Natural killer cell treated with Interleukin-12 subunit alpha and Interleukin-12 subunit beta and Interleukin-15 and Interleukin-18, amount 100 ng/mL, for 72 hours (primary cell): Measurements from ENCODE around the gene TNK2. TPM values are rescaled to one million over a fixed set of nuclear protein-coding genes. Genes with fewer than 3 reads are reported as not detected.
"Not testable (repeated sequence)": the region's sequence is repeated elsewhere in the genome, so short reads cannot be mapped to it uniquely, and the experiment has no call there.

Experiments used
- ATAC-seq, 2 donors: fragments of 150-1000 bp; cut with Tn5 transposase in 1 of 2; sonication (Bioruptor Pico), chemical (Tn5 transposase) in 1 of 2; 2 replicates each; pipeline ENCODE4 v1.10.0; 2021
- DNase-seq: peaks from one replicate; pipeline ENCODE4 v3.0.0; 2022; ENCODE audit warnings: low spot score
- H3K27ac Mint-ChIP-seq, 2 donors: 1 replicate in 1 of 2; 2 replicates in 1 of 2; pipeline ENCODE4 v1.8.0; 2022; ENCODE audit warnings: mixed read lengths in 2 of 2, mild to moderate bottlenecking in 1 of 2, moderate library complexity in 1 of 2
- H3K27me3 Mint-ChIP-seq, 2 donors: 1 replicate in 1 of 2; 2 replicates in 1 of 2; pipeline ENCODE4 v1.8.0; 2022; ENCODE audit warnings: mixed read lengths in 2 of 2
- H3K36me3 Mint-ChIP-seq: one replicate; pipeline ENCODE4 v1.8.0; 2022; ENCODE audit warnings: mixed read lengths
- H3K4me1 Mint-ChIP-seq, 2 donors: 1 replicate in 1 of 2; 2 replicates in 1 of 2; pipeline ENCODE4 v1.8.0; 2022; ENCODE audit warnings: low read depth in 2 of 2, mixed read lengths in 2 of 2, mild to moderate bottlenecking in 1 of 2
- H3K4me3 Mint-ChIP-seq: one replicate; pipeline ENCODE4 v1.8.0; 2022; ENCODE audit warnings: mixed read lengths
- H3K9me3 Mint-ChIP-seq: 2 replicates; pipeline ENCODE4 v1.8.0; 2022; ENCODE audit warnings: mixed read lengths
- total RNA-seq, 2 donors: library from RNA; stranded (reverse); gene quantifications; one replicate each; pipeline ENCODE4 v1.2.3, GENCODE V29; 2022

TNK2 gene
- total RNA-seq, 2 donors from 2014 or later: 63.5 to 116 TPM

DNA sequence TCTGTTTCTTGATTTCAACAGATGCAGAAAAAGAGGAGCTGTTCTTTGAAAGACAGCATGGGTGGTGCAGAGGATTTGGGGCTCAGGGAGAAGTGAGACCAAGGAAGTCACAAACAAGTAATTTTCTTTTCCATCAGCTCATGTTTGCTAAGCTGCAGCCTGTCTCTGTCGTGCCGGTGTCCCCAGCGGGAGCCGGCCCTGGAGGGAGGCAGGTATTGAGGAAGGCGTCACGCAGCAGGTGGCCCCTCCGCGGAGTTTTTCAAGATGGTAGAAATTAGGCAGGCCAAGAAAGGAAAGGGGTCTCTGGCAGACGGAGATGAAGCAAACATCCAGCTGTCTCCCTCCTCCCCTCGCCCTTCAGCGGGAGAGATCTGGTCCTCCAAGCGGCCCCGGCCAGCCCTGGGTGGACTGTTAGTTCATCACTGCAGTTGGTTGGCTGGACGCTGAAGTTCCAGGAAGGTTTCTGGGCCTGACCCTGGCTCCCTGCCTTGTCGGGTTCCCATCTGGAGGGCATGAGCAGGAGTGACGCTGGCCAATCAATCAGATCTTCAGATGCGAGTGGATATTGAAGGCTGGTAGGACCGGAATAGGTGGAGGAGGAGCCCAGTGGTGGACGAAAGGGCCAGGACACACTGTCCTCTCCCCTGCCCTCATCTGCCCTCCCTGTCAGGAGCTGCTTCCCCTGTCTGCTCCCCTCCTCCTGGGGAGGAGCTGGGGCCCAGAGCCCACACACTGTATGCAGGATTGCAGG is 68.9 kb downstream of the TNK2 start:
- Mint-ChIP-seq H3K4me1 (no peaks in the 10 kb centered on the region), H3K9me3 (no peaks in the 10 kb centered on the region), H3K27me3 (peaks cover 0 to 9% of the 10 kb centered on the region in 2 donors), H3K4me3 (no peak overlapping the region), H3K27ac (peak overlapping the region in 1 of 2 donors; percentile 39), H3K36me3 (no peaks in the 10 kb centered on the region)
- no peak for ATAC-seq
- no peak for DNase-seq

DNA sequence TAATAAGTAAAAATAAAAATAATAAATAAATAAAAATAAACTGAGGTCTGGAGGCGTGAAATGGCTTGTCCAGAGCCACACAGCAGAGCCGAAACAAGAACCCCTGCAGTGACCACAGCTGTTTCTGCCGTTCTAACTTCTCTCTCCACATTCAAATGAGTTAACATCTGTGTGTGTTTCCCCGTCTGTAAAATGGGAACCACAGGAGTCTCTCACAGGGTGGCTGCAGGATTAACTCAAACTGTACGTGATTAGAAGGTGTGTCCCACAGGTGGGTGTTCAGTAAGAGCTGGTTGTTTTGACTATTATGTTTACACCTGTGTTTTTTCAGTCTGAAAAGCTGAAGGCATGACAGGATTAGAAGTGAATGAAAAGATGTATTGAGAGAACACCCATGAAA is 69.6 kb downstream of the TNK2 start:
- Mint-ChIP-seq H3K9me3 (no peaks in the 10 kb centered on the region), H3K27me3 (peaks cover 0 to 2% of the 10 kb centered on the region in 2 donors), H3K27ac (peak overlapping the region in 1 of 2 donors; percentile 39), H3K4me1 (no peaks in the 10 kb centered on the region), H3K36me3 (no peaks in the 10 kb centered on the region), H3K4me3 (no peak overlapping the region)
- ATAC-seq: no peak
- DNase-seq: no peak

DNA sequence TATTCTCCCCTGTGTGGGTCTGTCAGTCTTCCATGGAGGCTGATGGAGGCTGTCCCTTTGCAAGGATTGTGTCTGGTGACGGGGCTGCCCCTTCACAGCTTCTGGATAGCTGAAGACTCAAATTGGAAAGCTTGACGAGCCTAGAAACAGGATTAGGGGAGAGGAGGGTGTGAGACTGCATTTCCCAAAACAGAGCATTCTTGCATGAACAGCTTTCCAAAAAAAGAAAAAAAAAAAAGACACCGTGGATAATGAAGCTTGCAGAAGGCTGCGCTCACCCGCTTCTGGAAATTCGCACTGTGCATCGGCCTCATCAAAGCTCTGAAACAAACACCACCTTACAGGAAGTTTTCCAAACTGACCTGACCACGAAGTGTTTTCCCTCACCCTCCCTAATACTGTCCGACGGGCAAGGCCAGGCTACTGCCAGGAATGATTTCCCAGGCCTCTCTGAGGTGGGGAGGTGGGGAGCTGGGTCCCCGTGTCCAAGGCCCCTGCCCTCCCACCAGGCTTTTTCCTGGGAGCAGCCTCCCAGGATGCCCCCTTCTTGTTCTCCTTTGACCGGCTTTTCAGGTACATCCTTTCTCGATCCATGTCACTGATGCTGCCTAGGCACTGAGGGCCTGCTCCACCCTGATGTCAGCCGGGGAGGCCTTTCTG is 71.7 kb downstream of the TNK2 start:
- H3K36me3 Mint-ChIP-seq: no peaks in the 10 kb centered on the region
- H3K27ac Mint-ChIP-seq: peak overlapping the region in 1 of 2 donors; percentile 22
- H3K9me3 Mint-ChIP-seq: no peaks in the 10 kb centered on the region
- H3K4me1 Mint-ChIP-seq: no peaks in the 10 kb centered on the region
- no peaks in the 10 kb centered on the region for H3K27me3 Mint-ChIP-seq
- ATAC-seq (no peak), DNase-seq (no peak)
- no peak overlapping the region for H3K4me3 Mint-ChIP-seq

- Mint-ChIP-seq H3K9me3 (no peaks in the 10 kb centered on the region), H3K36me3 (no peaks in the 10 kb centered on the region), H3K27ac (peak overlapping the region in 1 of 2 donors; percentile 22), H3K27me3 (no peaks in the 10 kb centered on the region), H3K4me1 (no peaks in the 10 kb centered on the region), H3K4me3 (no peak overlapping the region)
- DNase-seq (no peak), ATAC-seq (peak in 1 of 2 donors; percentile 45)
Measured at GRCh38 chr3:195835791-195836190, 72.6 kb downstream of the TNK2 start.

GRCh38 chr3:195834675-195835583 is 73.4 kb downstream of the TNK2 start:
- no peak for DNase-seq
- no peaks in the 10 kb centered on the region for H3K9me3 Mint-ChIP-seq

DNA sequence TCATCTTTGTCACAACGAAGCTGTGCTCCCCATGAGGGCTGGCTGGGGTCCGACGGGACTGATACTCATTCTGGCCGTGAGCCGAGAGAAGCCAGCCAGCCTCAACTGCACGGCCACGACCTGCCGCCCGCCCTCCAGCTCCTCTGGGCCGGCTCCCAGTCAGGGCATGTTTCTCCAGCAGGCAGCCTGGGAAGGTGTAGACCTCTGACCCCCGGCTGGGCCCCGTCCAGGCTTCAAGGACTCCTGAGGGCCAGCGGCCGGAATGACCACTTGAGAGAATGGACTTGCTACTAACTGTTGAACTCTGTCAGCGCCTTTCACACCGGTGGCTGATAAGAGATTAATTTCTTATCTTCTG is 78.5 kb downstream of the TNK2 start:
- no peaks in the 10 kb centered on the region for H3K27me3 Mint-ChIP-seq
- no peaks in the 10 kb centered on the region for H3K4me1 Mint-ChIP-seq
- DNase-seq: no peak
- no peaks in the 10 kb centered on the region for H3K9me3 Mint-ChIP-seq
- H3K27ac Mint-ChIP-seq: peak overlapping the region in 1 of 2 donors; percentile 39
- no peak for ATAC-seq
- no peak overlapping the region for H3K4me3 Mint-ChIP-seq
- H3K36me3 Mint-ChIP-seq: no peaks in the 10 kb centered on the region

More at GRCh38 chr3:195834675-195835583, 73.4 kb downstream of the TNK2 start:
- ATAC-seq: no peak
- Mint-ChIP-seq H3K27ac (peak overlapping the region in 1 of 2 donors; percentile 31), H3K4me1 (no peaks in the 10 kb centered on the region), H3K36me3 (no peaks in the 10 kb centered on the region), H3K4me3 (no peak overlapping the region), H3K27me3 (no peaks in the 10 kb centered on the region)

GRCh38 chr3:195828762-195829161 is 79.6 kb downstream of the TNK2 start:
- DNase-seq: no peak
- H3K4me3 Mint-ChIP-seq: no peak overlapping the region
- no peak overlapping the region for H3K27ac Mint-ChIP-seq
- H3K36me3 Mint-ChIP-seq: no peaks in the 10 kb centered on the region
- no peaks in the 10 kb centered on the region for H3K4me1 Mint-ChIP-seq
- H3K9me3 Mint-ChIP-seq: no peaks in the 10 kb centered on the region
- no peaks in the 10 kb centered on the region for H3K27me3 Mint-ChIP-seq
- no peak for ATAC-seq

DNA sequence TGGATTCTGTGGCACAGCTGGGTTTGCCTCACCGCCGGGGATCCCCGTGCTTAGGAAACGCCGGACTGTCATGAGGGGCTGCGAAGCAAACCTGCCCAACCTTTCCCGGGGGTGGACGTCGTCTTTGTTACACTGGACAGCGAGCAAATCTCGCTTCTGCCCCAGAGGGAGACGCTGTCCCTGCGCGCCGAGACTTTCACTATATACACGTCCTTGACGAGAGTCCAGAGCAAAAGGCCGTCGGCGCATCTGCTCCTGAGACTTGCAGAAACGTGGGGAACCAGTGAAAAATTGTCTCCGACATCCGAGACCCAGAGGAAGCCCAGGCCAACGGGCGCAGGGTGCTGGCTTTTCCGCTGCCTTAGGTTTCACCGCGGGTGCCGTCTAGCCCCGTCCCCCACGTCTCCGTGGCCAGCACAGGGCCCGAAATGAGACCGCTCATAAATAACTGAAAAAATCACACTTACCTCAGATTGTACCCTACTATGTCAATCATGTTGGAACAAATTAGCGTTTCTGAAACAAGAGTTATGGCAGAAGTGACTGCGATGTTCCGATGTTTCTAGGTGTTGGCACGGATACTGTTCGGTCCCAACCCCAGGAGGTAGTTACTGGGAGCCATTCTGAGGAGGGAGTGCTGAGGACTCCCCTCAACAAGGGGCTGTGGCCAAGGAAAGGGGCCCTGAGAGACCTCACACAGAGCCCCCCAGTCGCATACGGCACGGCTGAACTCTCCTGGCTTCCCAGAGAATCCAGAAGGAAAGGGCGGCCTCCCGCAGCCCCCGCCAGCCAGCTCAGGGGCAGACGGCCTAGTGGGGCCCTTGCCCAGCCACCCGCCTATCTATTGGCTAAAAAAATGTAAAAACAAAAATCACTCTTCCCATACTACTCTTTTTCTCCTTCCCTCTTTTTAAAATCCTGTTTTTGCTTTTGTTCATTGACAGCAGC is 82.2 kb downstream of the TNK2 start:
- H3K36me3 Mint-ChIP-seq: no peaks in the 10 kb centered on the region
- DNase-seq: no peak
- ATAC-seq: no peak

DNA sequence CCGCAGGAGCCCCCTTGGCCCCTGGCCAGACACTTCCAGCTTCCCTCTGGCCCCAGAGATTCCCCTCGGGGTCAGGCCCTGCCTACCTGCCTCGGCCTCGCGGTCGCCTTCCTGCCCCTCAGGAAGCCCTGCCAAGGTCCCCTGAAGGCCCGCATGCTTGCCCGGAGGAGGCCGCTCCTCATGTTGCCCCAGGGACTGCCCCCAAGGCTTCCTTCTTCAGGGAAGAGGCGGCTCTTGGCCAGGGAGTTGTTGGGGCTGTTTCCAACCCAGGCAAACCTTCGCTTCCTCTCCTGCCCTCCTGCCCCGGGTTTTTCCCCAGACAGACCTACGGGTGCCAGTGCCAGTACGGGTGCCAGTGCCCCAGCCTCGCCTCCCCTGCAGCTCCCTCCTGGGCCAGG is 83.2 kb downstream of the TNK2 start:
- H3K4me1 Mint-ChIP-seq: no peaks in the 10 kb centered on the region
- H3K27ac Mint-ChIP-seq: no peak overlapping the region
- DNase-seq: no peak
- no peaks in the 10 kb centered on the region for H3K36me3 Mint-ChIP-seq
- H3K4me3 Mint-ChIP-seq: no peak overlapping the region
- H3K9me3 Mint-ChIP-seq: no peaks in the 10 kb centered on the region
- no peaks in the 10 kb centered on the region for H3K27me3 Mint-ChIP-seq
- ATAC-seq: no peak

More for the DNA sequence above, 82.2 kb downstream of the TNK2 start:
- Mint-ChIP-seq H3K27ac (peak overlapping the region in 1 of 2 donors; percentile 48), H3K4me1 (no peaks in the 10 kb centered on the region), H3K9me3 (no peaks in the 10 kb centered on the region), H3K27me3 (no peaks in the 10 kb centered on the region), H3K4me3 (no peak overlapping the region)

GRCh38 chr3:195824425-195825190 is 83.7 kb downstream of the TNK2 start:
- not testable (repeated sequence) for H3K4me3 Mint-ChIP-seq, DNase-seq, ATAC-seq, H3K27me3 Mint-ChIP-seq, H3K4me1 Mint-ChIP-seq, H3K36me3 Mint-ChIP-seq, H3K9me3 Mint-ChIP-seq, H3K27ac Mint-ChIP-seq

DNA sequence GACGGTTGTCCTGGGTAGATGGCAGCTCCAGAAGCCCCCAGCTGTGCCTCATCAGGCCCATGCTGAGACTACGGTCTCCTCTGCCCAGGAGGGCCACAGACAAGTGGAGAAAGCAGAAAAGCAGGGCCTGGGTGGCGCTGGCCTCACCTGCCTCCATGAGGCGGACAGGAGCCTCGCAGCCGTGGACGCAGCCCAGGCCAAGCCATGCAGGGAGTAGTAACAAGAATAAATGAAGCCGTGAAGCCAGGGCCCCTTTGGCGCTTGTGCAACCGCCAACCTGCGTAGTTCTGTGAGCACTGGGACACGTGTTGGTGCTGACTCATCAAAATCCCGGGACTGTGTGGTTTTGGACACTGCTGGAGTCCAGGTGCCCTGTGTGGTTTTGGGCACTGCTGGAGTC is 84.4 kb downstream of the TNK2 start:
- no peak for ATAC-seq
- no peak for DNase-seq
- no peaks in the 10 kb centered on the region for H3K27me3 Mint-ChIP-seq
- H3K27ac Mint-ChIP-seq: peak overlapping the region in 1 of 2 donors; percentile 41
- no peak overlapping the region for H3K4me3 Mint-ChIP-seq
- H3K36me3 Mint-ChIP-seq: no peaks in the 10 kb centered on the region
- H3K4me1 Mint-ChIP-seq: no peaks in the 10 kb centered on the region
- no peaks in the 10 kb centered on the region for H3K9me3 Mint-ChIP-seq

DNA sequence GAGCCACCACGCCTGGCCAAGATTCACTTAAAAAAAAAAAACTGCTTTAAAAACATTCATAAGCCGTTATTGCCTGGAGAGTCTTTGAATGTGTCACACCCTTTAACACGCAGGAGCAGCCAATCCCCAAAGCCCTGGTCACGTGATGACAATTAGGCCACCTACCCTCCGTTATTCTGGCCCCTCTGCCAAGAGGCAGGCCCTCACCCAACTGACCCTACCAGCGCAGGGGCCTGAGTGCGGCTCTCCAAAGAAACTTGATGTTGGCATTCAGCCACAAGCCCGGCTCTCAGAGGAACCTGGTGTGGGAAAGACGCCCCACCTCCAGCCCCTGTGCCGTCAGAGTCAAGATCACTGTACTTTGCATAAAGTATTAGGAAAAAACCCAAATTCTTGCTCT is 85.1 kb downstream of the TNK2 start:
- ATAC-seq: peak in 1 of 2 donors; percentile 22
- Mint-ChIP-seq H3K4me1 (no peaks in the 10 kb centered on the region), H3K36me3 (no peaks in the 10 kb centered on the region), H3K27ac (peak overlapping the region in 1 of 2 donors; percentile 41), H3K4me3 (no peak overlapping the region), H3K27me3 (no peaks in the 10 kb centered on the region), H3K9me3 (no peaks in the 10 kb centered on the region)
- no peak for DNase-seq
